Measurements from ENCODE around the gene ZNF592. TPM values are rescaled to one million over a fixed set of nuclear protein-coding genes. Genes with fewer than 3 reads are reported as not detected.

The ZNF592 gene
- total and polyA plus RNA-seq, 2 experiments from 2014 or later = 8.1 to 19.2 TPM

DNA sequence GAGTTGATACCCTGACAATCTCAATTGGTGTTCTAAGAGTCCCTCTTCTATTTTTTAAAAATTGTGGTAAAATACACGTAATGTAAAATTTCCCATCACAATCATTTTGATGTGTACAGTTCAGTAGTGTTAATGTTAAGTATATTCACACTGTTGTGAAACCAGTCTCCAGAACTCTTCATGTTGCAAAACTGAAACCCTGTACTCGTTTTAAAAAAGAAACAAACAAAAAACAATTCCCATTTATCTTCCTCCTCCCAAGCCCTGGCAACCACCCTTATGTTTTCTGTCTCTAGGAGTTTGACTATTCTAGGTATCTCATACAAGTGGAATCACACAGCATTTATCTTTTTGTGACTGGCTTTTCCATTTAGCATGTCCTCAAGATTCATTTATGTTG is 40.1 kb downstream of the ZNF592 start:
- Histone ChIP-seq H3K4me1 (ENCODE audit: low read depth) (peaks cover 9% of the 10 kb centered on the region), H3K36me3 (peaks cover 22% of the 10 kb centered on the region), H3K4me3 (no peak overlapping the region), H3K27ac (no peak overlapping the region), H3K27me3 (no peaks in the 10 kb centered on the region), H3K9me3 (ENCODE audit: low read depth) (no peaks in the 10 kb centered on the region)
- DNase-seq (ENCODE audit: low read depth in 1 of 2, low spot score in 1 of 2) = peak in 1 of 2 donors; percentile 24
- TF ChIP-seq, protein P1, sequence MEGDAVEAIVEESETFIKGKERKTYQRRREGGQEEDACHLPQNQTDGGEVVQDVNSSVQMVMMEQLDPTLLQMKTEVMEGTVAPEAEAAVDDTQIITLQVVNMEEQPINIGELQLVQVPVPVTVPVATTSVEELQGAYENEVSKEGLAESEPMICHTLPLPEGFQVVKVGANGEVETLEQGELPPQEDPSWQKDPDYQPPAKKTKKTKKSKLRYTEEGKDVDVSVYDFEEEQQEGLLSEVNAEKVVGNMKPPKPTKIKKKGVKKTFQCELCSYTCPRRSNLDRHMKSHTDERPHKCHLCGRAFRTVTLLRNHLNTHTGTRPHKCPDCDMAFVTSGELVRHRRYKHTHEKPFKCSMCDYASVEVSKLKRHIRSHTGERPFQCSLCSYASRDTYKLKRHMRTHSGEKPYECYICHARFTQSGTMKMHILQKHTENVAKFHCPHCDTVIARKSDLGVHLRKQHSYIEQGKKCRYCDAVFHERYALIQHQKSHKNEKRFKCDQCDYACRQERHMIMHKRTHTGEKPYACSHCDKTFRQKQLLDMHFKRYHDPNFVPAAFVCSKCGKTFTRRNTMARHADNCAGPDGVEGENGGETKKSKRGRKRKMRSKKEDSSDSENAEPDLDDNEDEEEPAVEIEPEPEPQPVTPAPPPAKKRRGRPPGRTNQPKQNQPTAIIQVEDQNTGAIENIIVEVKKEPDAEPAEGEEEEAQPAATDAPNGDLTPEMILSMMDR (IDR thresholded peaks at IDR 0.05; ENCODE audit: low read depth, low read length) = no peak

GRCh38 chr15:84789762-84790161 is 41.4 kb downstream of the ZNF592 start:
- no peaks in the 10 kb centered on the region for H3K9me3 ChIP-seq (ENCODE audit: low read depth)
- no peaks in the 10 kb centered on the region for H3K27me3 ChIP-seq
- peak in 1 of 2 donors; percentile 35 for DNase-seq (ENCODE audit: low read depth in 1 of 2, low spot score in 1 of 2)
- H3K36me3 ChIP-seq = peaks cover 15% of the 10 kb centered on the region
- TF ChIP-seq, protein P1 (IDR thresholded peaks at IDR 0.05; ENCODE audit: low read depth, low read length) = no peak
- peaks cover 9% of the 10 kb centered on the region for H3K4me1 ChIP-seq (ENCODE audit: low read depth)
- no peak overlapping the region for H3K4me3 ChIP-seq
- peak overlapping the region; percentile 72 for H3K27ac ChIP-seq

DNA sequence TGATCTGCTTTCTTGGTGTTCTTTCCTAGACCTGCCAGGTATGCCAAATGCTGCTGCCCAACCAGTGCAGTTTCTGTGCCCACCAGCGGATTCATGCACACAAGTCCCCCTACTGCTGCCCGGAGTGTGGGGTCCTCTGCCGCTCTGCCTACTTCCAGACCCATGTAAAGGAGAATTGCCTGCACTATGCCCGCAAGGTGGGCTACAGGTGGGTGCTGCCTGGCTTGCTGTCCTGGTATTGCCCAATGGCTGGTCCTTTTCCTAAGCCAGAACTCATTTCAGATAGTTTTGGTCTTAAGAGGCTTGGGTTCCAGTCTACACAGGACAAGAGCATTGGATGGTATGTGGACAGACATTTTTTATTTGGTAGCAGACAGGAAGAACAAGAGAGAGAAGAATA is 42.3 kb downstream of the ZNF592 start:
- no peaks in the 10 kb centered on the region for H3K9me3 ChIP-seq (ENCODE audit: low read depth)
- H3K4me1 ChIP-seq (ENCODE audit: low read depth) = peaks cover 9% of the 10 kb centered on the region
- no peak overlapping the region for H3K27ac ChIP-seq
- H3K36me3 ChIP-seq = peaks cover 21% of the 10 kb centered on the region
- TF ChIP-seq, protein P1 (IDR thresholded peaks at IDR 0.05; ENCODE audit: low read depth, low read length) = no peak
- H3K4me3 ChIP-seq = no peak overlapping the region
- no peak for DNase-seq (ENCODE audit: low read depth in 1 of 2, low spot score in 1 of 2)
- no peaks in the 10 kb centered on the region for H3K27me3 ChIP-seq

- DNase-seq (ENCODE audit: low read depth in 1 of 2, low spot score in 1 of 2) = peak in 1 of 2 donors; percentile 21
- Histone ChIP-seq H3K27me3 (no peaks in the 10 kb centered on the region), H3K9me3 (ENCODE audit: low read depth) (no peaks in the 10 kb centered on the region), H3K27ac (no peak overlapping the region), H3K4me3 (no peak overlapping the region), H3K36me3 (peaks cover 21% of the 10 kb centered on the region), H3K4me1 (ENCODE audit: low read depth) (peaks cover 9% of the 10 kb centered on the region)
- TF ChIP-seq, protein P1 (IDR thresholded peaks at IDR 0.05; ENCODE audit: low read depth, low read length) = no peak
Observed at GRCh38 chr15:84791763-84792162, 43.4 kb downstream of the ZNF592 start.

DNA sequence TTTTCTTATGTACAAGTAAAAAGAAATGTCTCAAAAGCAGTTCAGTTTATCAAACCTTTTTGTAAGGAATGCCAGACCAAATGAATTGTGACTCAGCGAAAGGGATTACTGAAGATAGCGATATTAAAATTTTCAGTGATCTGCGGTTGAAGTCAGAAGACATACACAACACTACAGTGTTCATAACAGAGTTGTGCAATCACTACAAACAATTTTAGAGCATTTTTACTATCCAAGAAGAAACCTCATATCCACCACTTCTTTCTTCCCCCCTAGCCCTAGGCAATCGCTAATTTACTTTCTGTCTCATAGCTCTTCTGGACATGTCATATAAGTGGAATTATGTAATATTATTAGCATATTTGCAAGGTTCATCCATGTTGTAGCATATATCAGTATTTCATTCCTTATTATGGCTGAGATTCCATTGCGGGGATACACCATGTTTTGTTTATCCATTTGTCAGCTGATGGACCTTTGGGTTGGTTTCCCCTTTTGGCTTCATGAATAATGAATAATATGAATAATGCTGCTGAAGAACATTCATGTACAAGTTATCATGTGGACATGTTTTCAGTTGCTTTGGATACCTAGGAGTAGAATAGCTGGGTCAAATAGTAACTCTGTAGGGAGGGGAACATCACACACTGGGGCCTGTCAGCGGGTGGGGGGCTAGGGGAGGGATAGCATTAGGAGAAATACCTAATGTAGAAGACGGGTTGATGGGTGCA is 45.2 kb downstream of the ZNF592 start:
- Histone ChIP-seq H3K27ac (no peak overlapping the region), H3K27me3 (no peaks in the 10 kb centered on the region), H3K4me1 (ENCODE audit: low read depth) (peaks cover 9% of the 10 kb centered on the region), H3K4me3 (no peak overlapping the region), H3K36me3 (peaks cover 30% of the 10 kb centered on the region), H3K9me3 (ENCODE audit: low read depth) (no peaks in the 10 kb centered on the region)
- TF ChIP-seq, protein P1 (IDR thresholded peaks at IDR 0.05; ENCODE audit: low read depth, low read length) = no peak
- DNase-seq (ENCODE audit: low read depth in 1 of 2, low spot score in 1 of 2) = no peak
